Measurements from ENCODE around the gene VCY1B. TPM values are rescaled to one million over a fixed set of nuclear protein-coding genes. Genes with fewer than 3 reads are reported as not detected.
"Not testable (repeated sequence)": the region's sequence is repeated elsewhere in the genome, so short reads cannot be mapped to it uniquely, and the experiment has no call there.

VCY1B gene
- not detected for polyA plus RNA-seq (2013, experiment 1 of 2)
- polyA plus RNA-seq (2013, experiment 2 of 2) = 0.45 TPM

- H3K4me3 ChIP-seq (ENCODE audit: low read length); H2BK15ac ChIP-seq (replicated peaks; ENCODE audit: low read depth); H3K23ac ChIP-seq (ENCODE audit: low read length); H3K79me1 ChIP-seq (ENCODE audit: low read length); H3K79me2 ChIP-seq (ENCODE audit: control insufficient read depth, insufficient read depth, low read length); H3K27ac ChIP-seq (ENCODE audit: low read depth, low read length); H2BK120ac ChIP-seq (ENCODE audit: low read depth, low read length); H3K4me1 ChIP-seq (ENCODE audit: control insufficient read depth, low read depth, low read length); H3K56ac ChIP-seq (ENCODE audit: low read length); H4K5ac ChIP-seq (ENCODE audit: low read length); H2AK5ac ChIP-seq (ENCODE audit: low read length); DNase-seq; H2BK5ac ChIP-seq (ENCODE audit: low read length); H3K4ac ChIP-seq (ENCODE audit: low read depth, low read length); H3K36me3 ChIP-seq (ENCODE audit: control insufficient read depth, insufficient read depth, low read length); H3K27me3 ChIP-seq (ENCODE audit: insufficient read depth, low read length, poor library complexity); H3K18ac ChIP-seq (ENCODE audit: low read length); H3K4me2 ChIP-seq (ENCODE audit: low read length); H3K9ac ChIP-seq (ENCODE audit: low read length); H4K8ac ChIP-seq (ENCODE audit: low read depth, low read length): not testable (repeated sequence)
- WGBS (ENCODE audit: extremely low coverage, insufficient coverage, low lambda C conversion rate) = no CpG with 5 or more reads among the region's 19 CpGs
Observed at GRCh38 chrY:14055927-14056326, at the start of gene VCY1B. VCY1B (plus strand) TSS chrY:14056227; CDS start chrY:14056290, 63 bp downstream.

DNA sequence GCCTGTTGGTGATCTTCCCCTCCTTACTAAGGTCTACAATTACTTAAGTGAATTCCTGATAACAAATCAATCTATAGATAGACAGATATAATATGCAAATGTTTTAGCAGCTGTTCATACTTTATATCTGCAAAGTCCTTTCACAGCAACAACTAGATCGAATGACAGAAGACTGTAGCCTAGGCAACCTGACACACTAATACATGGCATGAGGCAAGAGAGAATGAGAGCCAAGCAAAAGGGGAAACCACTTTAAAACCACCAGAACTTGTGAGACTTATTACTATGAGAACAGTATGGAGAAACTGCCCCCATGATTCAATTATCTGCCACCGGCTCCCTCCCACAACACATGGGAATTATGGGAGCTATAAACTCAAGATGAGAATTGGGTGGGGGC, 44.1 kb upstream of the VCY1B start:
- not testable (repeated sequence) for H3K18ac ChIP-seq (ENCODE audit: low read length); H2AK5ac ChIP-seq (ENCODE audit: low read length); H3K79me2 ChIP-seq (ENCODE audit: control insufficient read depth, insufficient read depth, low read length); H3K4me2 ChIP-seq (ENCODE audit: low read length); H3K4ac ChIP-seq (ENCODE audit: low read depth, low read length); H3K23ac ChIP-seq (ENCODE audit: low read length); H3K9ac ChIP-seq (ENCODE audit: low read length); H2BK15ac ChIP-seq (replicated peaks; ENCODE audit: low read depth); H2BK120ac ChIP-seq (ENCODE audit: low read depth, low read length); H3K27me3 ChIP-seq (ENCODE audit: insufficient read depth, low read length, poor library complexity); H3K56ac ChIP-seq (ENCODE audit: low read length); H4K8ac ChIP-seq (ENCODE audit: low read depth, low read length); DNase-seq; H3K4me1 ChIP-seq (ENCODE audit: control insufficient read depth, low read depth, low read length); H2BK5ac ChIP-seq (ENCODE audit: low read length); H4K5ac ChIP-seq (ENCODE audit: low read length); H3K4me3 ChIP-seq (ENCODE audit: low read length); H3K36me3 ChIP-seq (ENCODE audit: control insufficient read depth, insufficient read depth, low read length); H3K79me1 ChIP-seq (ENCODE audit: low read length); H3K27ac ChIP-seq (ENCODE audit: low read depth, low read length)
- no CpG with 5 or more reads among the region's 2 CpGs for WGBS (ENCODE audit: extremely low coverage, insufficient coverage, low lambda C conversion rate)

GRCh38 chrY:14030395-14030794, 25.6 kb upstream of the VCY1B start:
- not testable (repeated sequence) for H3K4me3 ChIP-seq (ENCODE audit: low read length); H3K4ac ChIP-seq (ENCODE audit: low read depth, low read length); H3K23ac ChIP-seq (ENCODE audit: low read length); H3K4me2 ChIP-seq (ENCODE audit: low read length); H2AK5ac ChIP-seq (ENCODE audit: low read length); H2BK5ac ChIP-seq (ENCODE audit: low read length); H3K27me3 ChIP-seq (ENCODE audit: insufficient read depth, low read length, poor library complexity); H4K5ac ChIP-seq (ENCODE audit: low read length); H3K36me3 ChIP-seq (ENCODE audit: control insufficient read depth, insufficient read depth, low read length); H3K9ac ChIP-seq (ENCODE audit: low read length); H2BK120ac ChIP-seq (ENCODE audit: low read depth, low read length); H3K18ac ChIP-seq (ENCODE audit: low read length); H3K56ac ChIP-seq (ENCODE audit: low read length); H3K79me1 ChIP-seq (ENCODE audit: low read length); H3K79me2 ChIP-seq (ENCODE audit: control insufficient read depth, insufficient read depth, low read length); H3K4me1 ChIP-seq (ENCODE audit: control insufficient read depth, low read depth, low read length); H2BK15ac ChIP-seq (replicated peaks; ENCODE audit: low read depth); H3K27ac ChIP-seq (ENCODE audit: low read depth, low read length); DNase-seq; H4K8ac ChIP-seq (ENCODE audit: low read depth, low read length)
- WGBS (ENCODE audit: extremely low coverage, insufficient coverage, low lambda C conversion rate) = no CpG with 5 or more reads among the region's 2 CpGs

DNA sequence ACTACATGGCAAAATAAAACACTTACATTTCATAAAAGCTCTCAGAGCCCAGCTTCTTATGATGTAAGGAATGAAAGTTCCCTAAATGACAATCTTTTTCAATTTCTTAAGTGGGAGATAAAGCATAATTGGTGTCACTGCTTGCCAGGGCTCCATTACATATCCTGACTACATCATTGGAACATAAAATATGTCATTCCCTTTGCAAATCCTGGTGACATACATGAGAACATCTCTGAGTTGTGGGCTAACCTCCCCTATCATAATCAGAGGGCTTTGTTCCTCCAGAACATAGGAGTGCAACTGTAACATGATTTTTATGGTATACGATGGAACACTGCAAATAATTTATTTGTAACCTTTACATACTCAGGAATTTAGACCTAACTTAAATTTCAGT, 29.9 kb downstream of the VCY1B start:
- WGBS (ENCODE audit: extremely low coverage, insufficient coverage, low lambda C conversion rate) = no CpG with 5 or more reads among the region's 1 CpG
- H3K23ac ChIP-seq (ENCODE audit: low read length) = no peak overlapping the region

More for the DNA sequence above, 29.9 kb downstream of the VCY1B start:
- no peaks in the 10 kb centered on the region for H3K79me1 ChIP-seq (ENCODE audit: low read length)
- no peak overlapping the region for H3K4me2 ChIP-seq (ENCODE audit: low read length)
- no peak overlapping the region for H2BK15ac ChIP-seq (replicated peaks; ENCODE audit: low read depth)
- no peak overlapping the region for H4K5ac ChIP-seq (ENCODE audit: low read length)
- no peak overlapping the region for H3K4me3 ChIP-seq (ENCODE audit: low read length)
- no peak overlapping the region for H3K27ac ChIP-seq (ENCODE audit: low read depth, low read length)
- H4K8ac ChIP-seq (ENCODE audit: low read depth, low read length) = no peak overlapping the region
- H3K56ac ChIP-seq (ENCODE audit: low read length) = no peak overlapping the region
- H3K79me2 ChIP-seq (ENCODE audit: control insufficient read depth, insufficient read depth, low read length) = no peaks in the 10 kb centered on the region
- no peak overlapping the region for H2AK5ac ChIP-seq (ENCODE audit: low read length)
- H3K36me3 ChIP-seq (ENCODE audit: control insufficient read depth, insufficient read depth, low read length) = no peaks in the 10 kb centered on the region
- H3K4me1 ChIP-seq (ENCODE audit: control insufficient read depth, low read depth, low read length) = no peaks in the 10 kb centered on the region
- H3K27me3 ChIP-seq (ENCODE audit: insufficient read depth, low read length, poor library complexity) = no peaks in the 10 kb centered on the region
- DNase-seq = no peak
- no peak overlapping the region for H2BK120ac ChIP-seq (ENCODE audit: low read depth, low read length)
- H3K18ac ChIP-seq (ENCODE audit: low read length) = no peak overlapping the region
- no peak overlapping the region for H2BK5ac ChIP-seq (ENCODE audit: low read length)
- no peak overlapping the region for H3K4ac ChIP-seq (ENCODE audit: low read depth, low read length)
- no peak overlapping the region for H3K9ac ChIP-seq (ENCODE audit: low read length)
